Natural killer cell treated with Interleukin-12 subunit alpha and Interleukin-12 subunit beta and Interleukin-15 and Interleukin-18, amount 100 ng/mL, for 72 hours (primary cell): ENCODE results near the gene KIF26A. TPM values are rescaled to one million over a fixed set of nuclear protein-coding genes. Genes with fewer than 3 reads are reported as not detected.
A peak's percentile ranks its signal among the peaks of the same experiment; 100 is the strongest.

Experiments used
- ATAC-seq, 2 donors: fragments of 150-1000 bp; cut with Tn5 transposase in 1 of 2; sonication (Bioruptor Pico), chemical (Tn5 transposase) in 1 of 2; 2 replicates each; pipeline ENCODE4 v1.10.0; 2021
- DNase-seq: peaks from one replicate; pipeline ENCODE4 v3.0.0; 2022; ENCODE audit warnings: low spot score
- H3K27ac Mint-ChIP-seq, 2 donors: 1 replicate in 1 of 2; 2 replicates in 1 of 2; pipeline ENCODE4 v1.8.0; 2022; ENCODE audit warnings: mixed read lengths in 2 of 2, mild to moderate bottlenecking in 1 of 2, moderate library complexity in 1 of 2
- H3K27me3 Mint-ChIP-seq, 2 donors: 1 replicate in 1 of 2; 2 replicates in 1 of 2; pipeline ENCODE4 v1.8.0; 2022; ENCODE audit warnings: mixed read lengths in 2 of 2
- H3K36me3 Mint-ChIP-seq: one replicate; pipeline ENCODE4 v1.8.0; 2022; ENCODE audit warnings: mixed read lengths
- H3K4me1 Mint-ChIP-seq, 2 donors: 1 replicate in 1 of 2; 2 replicates in 1 of 2; pipeline ENCODE4 v1.8.0; 2022; ENCODE audit warnings: low read depth in 2 of 2, mixed read lengths in 2 of 2, mild to moderate bottlenecking in 1 of 2
- H3K4me3 Mint-ChIP-seq: one replicate; pipeline ENCODE4 v1.8.0; 2022; ENCODE audit warnings: mixed read lengths
- H3K9me3 Mint-ChIP-seq: 2 replicates; pipeline ENCODE4 v1.8.0; 2022; ENCODE audit warnings: mixed read lengths
- total RNA-seq, 2 donors: library from RNA; stranded (reverse); gene quantifications; one replicate each; pipeline ENCODE4 v1.2.3, GENCODE V29; 2022

Gene KIF26A
- total RNA-seq, 2 donors from 2014 or later = not detected

- Mint-ChIP-seq H3K4me1 (peaks cover 0 to 4% of the 10 kb centered on the region in 2 donors), H3K9me3 (no peaks in the 10 kb centered on the region), H3K4me3 (no peak overlapping the region), H3K27ac (no peak overlapping the region), H3K36me3 (no peaks in the 10 kb centered on the region), H3K27me3 (no peaks in the 10 kb centered on the region)
- ATAC-seq (no peak), DNase-seq (no peak)
These were observed 41.4 kb upstream of the KIF26A start for GRCh38 chr14:104096751-104097700.

GRCh38 chr14:104098272-104099095 lies 39.9 kb upstream of the KIF26A start:
- Mint-ChIP-seq H3K36me3 (no peaks in the 10 kb centered on the region), H3K27me3 (no peaks in the 10 kb centered on the region), H3K4me3 (no peak overlapping the region), H3K4me1 (peaks cover 0 to 4% of the 10 kb centered on the region in 2 donors), H3K9me3 (no peaks in the 10 kb centered on the region), H3K27ac (no peak overlapping the region)
- ATAC-seq = no peak
- peak; percentile 59 for DNase-seq

GRCh38 chr14:104099096-104100041 lies 39.0 kb upstream of the KIF26A start:
- peak in 1 of 2 donors; percentile 7 for ATAC-seq
- Mint-ChIP-seq H3K27me3 (no peaks in the 10 kb centered on the region), H3K4me3 (no peak overlapping the region), H3K9me3 (no peaks in the 10 kb centered on the region), H3K36me3 (no peaks in the 10 kb centered on the region), H3K4me1 (peaks cover 0 to 3% of the 10 kb centered on the region in 2 donors), H3K27ac (no peak overlapping the region)
- DNase-seq = peak; percentile 53

- Mint-ChIP-seq H3K27ac (no peak overlapping the region), H3K4me3 (no peak overlapping the region), H3K9me3 (no peaks in the 10 kb centered on the region), H3K36me3 (no peaks in the 10 kb centered on the region), H3K27me3 (no peaks in the 10 kb centered on the region), H3K4me1 (no peaks in the 10 kb centered on the region)
- DNase-seq (peak; percentile 54), ATAC-seq (no peak)
These were observed 38.0 kb upstream of the KIF26A start for GRCh38 chr14:104100171-104101085.

GRCh38 chr14:104101086-104101621 lies 37.2 kb upstream of the KIF26A start:
- Mint-ChIP-seq H3K4me1 (no peaks in the 10 kb centered on the region), H3K27ac (no peak overlapping the region), H3K36me3 (no peaks in the 10 kb centered on the region), H3K4me3 (no peak overlapping the region), H3K27me3 (no peaks in the 10 kb centered on the region), H3K9me3 (no peaks in the 10 kb centered on the region)
- no peak for ATAC-seq
- DNase-seq = peak; percentile 42

- Mint-ChIP-seq H3K27ac (no peak overlapping the region), H3K36me3 (no peaks in the 10 kb centered on the region), H3K4me3 (no peak overlapping the region), H3K27me3 (no peaks in the 10 kb centered on the region), H3K4me1 (no peaks in the 10 kb centered on the region), H3K9me3 (no peaks in the 10 kb centered on the region)
- DNase-seq (peak; percentile 44), ATAC-seq (no peak)
These were observed 36.6 kb upstream of the KIF26A start for GRCh38 chr14:104101651-104102281.

DNA sequence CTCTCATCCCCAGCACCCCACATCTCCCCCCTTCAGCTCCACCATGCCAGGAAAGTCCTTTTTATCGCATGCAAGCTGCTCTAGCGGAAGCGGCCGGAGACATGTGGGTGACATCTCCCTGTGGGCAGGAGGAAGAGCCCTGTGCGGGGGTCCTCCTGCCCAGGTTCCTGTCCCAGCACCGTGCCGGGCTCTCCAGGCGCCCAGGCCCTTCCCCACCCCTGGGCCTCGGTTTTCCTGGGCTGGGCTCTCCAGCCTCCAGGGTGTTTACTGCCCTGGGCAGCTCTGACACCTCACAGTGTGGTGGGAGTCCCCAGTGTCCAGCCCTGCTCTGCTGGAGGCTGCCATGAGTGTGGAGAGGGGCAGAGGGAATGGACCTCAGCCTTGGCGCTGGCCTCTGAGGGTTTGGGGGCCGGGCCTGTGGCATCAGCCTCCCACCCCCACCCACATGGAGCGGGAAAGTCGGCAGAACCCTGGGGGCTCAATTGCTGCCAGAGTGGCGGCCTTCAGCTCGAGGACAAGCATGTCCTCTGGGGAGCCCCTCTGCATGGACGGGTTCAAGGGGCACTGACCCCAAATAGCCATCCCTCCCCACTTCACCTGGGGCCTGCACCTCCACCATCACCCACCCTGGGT lies 36.0 kb upstream of the KIF26A start:
- peak; percentile 16 for DNase-seq
- no peaks in the 10 kb centered on the region for H3K4me1 Mint-ChIP-seq
- H3K27me3 Mint-ChIP-seq = no peaks in the 10 kb centered on the region
- no peak overlapping the region for H3K27ac Mint-ChIP-seq
- no peaks in the 10 kb centered on the region for H3K36me3 Mint-ChIP-seq
- no peak for ATAC-seq
- H3K9me3 Mint-ChIP-seq = no peaks in the 10 kb centered on the region
- H3K4me3 Mint-ChIP-seq = no peak overlapping the region

GRCh38 chr14:104103061-104103445 lies 35.3 kb upstream of the KIF26A start:
- DNase-seq = peak; percentile 58
- Mint-ChIP-seq H3K4me3 (no peak overlapping the region), H3K36me3 (no peaks in the 10 kb centered on the region), H3K27me3 (no peaks in the 10 kb centered on the region), H3K9me3 (no peaks in the 10 kb centered on the region), H3K4me1 (no peaks in the 10 kb centered on the region), H3K27ac (no peak overlapping the region)
- no peak for ATAC-seq

DNA sequence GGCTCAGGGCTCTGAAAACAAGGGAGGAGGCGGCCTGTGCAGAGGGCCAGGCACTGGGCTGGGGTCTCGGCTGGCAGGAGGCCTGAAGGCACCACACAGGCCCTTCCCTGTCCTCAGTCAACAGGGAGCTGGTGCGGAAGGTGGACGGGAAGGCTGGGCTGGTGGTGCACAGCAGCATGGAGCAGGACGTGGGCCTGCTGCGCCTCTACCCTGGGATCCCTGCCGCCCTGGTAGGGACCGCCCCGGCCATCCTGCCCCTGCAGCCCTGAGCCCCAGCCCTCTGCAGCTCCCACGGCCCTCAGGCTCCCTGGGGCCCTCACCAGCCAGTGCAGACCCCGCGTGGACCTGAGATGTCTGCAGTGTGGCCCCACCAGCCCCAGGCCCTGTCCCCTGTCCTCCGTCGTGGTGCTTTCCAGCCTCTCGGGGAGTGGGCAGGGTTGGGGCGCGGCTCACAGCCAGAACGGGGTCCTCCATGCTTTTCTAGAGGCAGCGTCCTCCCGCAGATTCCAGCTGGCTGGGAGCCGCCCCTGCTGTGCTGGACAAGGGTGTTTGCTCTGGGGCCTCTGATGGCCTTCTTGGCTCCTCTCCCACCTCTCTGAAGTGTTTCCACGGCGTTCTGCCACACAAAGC lies 34.8 kb upstream of the KIF26A start:
- Mint-ChIP-seq H3K4me1 (no peaks in the 10 kb centered on the region), H3K4me3 (no peak overlapping the region), H3K27ac (no peak overlapping the region), H3K36me3 (no peaks in the 10 kb centered on the region), H3K27me3 (no peaks in the 10 kb centered on the region), H3K9me3 (no peaks in the 10 kb centered on the region)
- peak; percentile 52 for DNase-seq
- ATAC-seq = no peak

- Mint-ChIP-seq H3K4me1 (no peaks in the 10 kb centered on the region), H3K36me3 (no peaks in the 10 kb centered on the region), H3K9me3 (no peaks in the 10 kb centered on the region), H3K4me3 (no peak overlapping the region), H3K27ac (no peak overlapping the region), H3K27me3 (no peaks in the 10 kb centered on the region)
- DNase-seq (peak; percentile 60), ATAC-seq (no peak)
These were observed 34.1 kb upstream of the KIF26A start for GRCh38 chr14:104104076-104104901.
